HG03103 (cell line): ENCODE data around the gene DHX57.
"Not testable (repeated sequence)": the region's sequence is repeated elsewhere in the genome, so short reads cannot be mapped to it uniquely, and the experiment has no call there.

Source experiments
- ATAC-seq: cut with Tn5 transposase; IDR thresholded peaks from one replicate; pipeline ENCODE4 v1.9.1; 2021; ENCODE audit warnings: low read depth; ENCODE audit not compliant: unreplicated experiment

DHX57 gene

GRCh38 chr2:38866773-38867443 is 8.8 kb downstream of the DHX57 start:
- no peak for ATAC-seq

- ATAC-seq = no peak
Measured at GRCh38 chr2:38863061-38863695, 12.6 kb downstream of the DHX57 start.

- ATAC-seq = no peak
Measured at GRCh38 chr2:38862476-38862875, 13.3 kb downstream of the DHX57 start.

- no peak for ATAC-seq
Measured at GRCh38 chr2:38856165-38856564, 19.6 kb downstream of the DHX57 start.

GRCh38 chr2:38850045-38850444 is 25.7 kb downstream of the DHX57 start:
- ATAC-seq = peak; percentile 73

- ATAC-seq = no peak
Measured at GRCh38 chr2:38836791-38837190, 38.9 kb downstream of the DHX57 start.

GRCh38 chr2:38835990-38836389 is 39.7 kb downstream of the DHX57 start:
- ATAC-seq = peak; percentile 95

- ATAC-seq = no peak
Measured at GRCh38 chr2:38835015-38835601, 40.6 kb downstream of the DHX57 start.

GRCh38 chr2:38830526-38831159 is 45.1 kb downstream of the DHX57 start:
- ATAC-seq = no peak

- ATAC-seq = no peak
Measured at GRCh38 chr2:38829971-38830370, 45.8 kb downstream of the DHX57 start.

- no peak for ATAC-seq
Measured at GRCh38 chr2:38828460-38828859, 47.3 kb downstream of the DHX57 start.

GRCh38 chr2:38827539-38828145 is 48.1 kb downstream of the DHX57 start:
- ATAC-seq = not testable (repeated sequence)

GRCh38 chr2:38825956-38826355 is 49.8 kb downstream of the DHX57 start:
- ATAC-seq = no peak

- ATAC-seq = no peak
Measured at GRCh38 chr2:38824906-38825305, 50.8 kb downstream of the DHX57 start.

- ATAC-seq = no peak
Measured at GRCh38 chr2:38823386-38823785, 52.3 kb downstream of the DHX57 start.

- ATAC-seq = no peak
Measured at GRCh38 chr2:38818565-38818964, 57.2 kb downstream of the DHX57 start.

GRCh38 chr2:38815936-38816335 is 59.8 kb downstream of the DHX57 start:
- ATAC-seq = no peak

- ATAC-seq = no peak
Measured at GRCh38 chr2:38810488-38810887, 65.2 kb downstream of the DHX57 start.

- no peak for ATAC-seq
Measured at GRCh38 chr2:38808677-38809076, 67.1 kb downstream of the DHX57 start.

GRCh38 chr2:38806733-38807059 is 69.0 kb downstream of the DHX57 start:
- no peak for ATAC-seq

- no peak for ATAC-seq
Measured at GRCh38 chr2:38806015-38806732, 69.6 kb downstream of the DHX57 start.
